ENCODE results near the gene PARVA.

The PARVA gene

DNA sequence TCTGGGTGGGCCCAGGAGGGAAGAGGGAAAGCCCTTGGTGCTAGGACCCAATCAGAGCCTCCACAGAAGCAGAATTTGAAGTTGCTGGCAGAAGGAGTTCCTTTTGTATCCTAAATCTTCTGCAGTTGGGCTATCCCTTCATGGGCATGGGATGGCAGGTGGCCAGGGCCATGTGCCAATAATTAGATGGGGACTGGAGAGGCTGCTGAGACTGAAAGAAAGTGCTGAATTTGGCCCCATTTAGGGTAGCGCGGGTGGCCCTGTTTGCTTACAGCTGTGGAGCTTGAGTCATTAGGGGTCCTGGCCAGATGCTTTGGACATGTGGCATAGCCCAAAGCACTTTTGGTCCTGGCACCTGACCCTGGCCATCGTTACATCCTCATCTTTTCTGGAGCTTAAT lies 27.1 kb downstream of the PARVA start:
- Histone ChIP-seq H3K36me3 (ENCODE audit: insufficient read depth, low read length) (no peaks in the 10 kb centered on the region), H3K9ac (ENCODE audit: low read depth, low read length) (no peak overlapping the region), H3K9me3 (ENCODE audit: control insufficient read depth, insufficient read depth, low read length) (no peaks in the 10 kb centered on the region), H3K4me1 (ENCODE audit: insufficient read depth, low read length) (peaks cover 6% of the 10 kb centered on the region; the same call in 1 of the 2 replicates)

DNA sequence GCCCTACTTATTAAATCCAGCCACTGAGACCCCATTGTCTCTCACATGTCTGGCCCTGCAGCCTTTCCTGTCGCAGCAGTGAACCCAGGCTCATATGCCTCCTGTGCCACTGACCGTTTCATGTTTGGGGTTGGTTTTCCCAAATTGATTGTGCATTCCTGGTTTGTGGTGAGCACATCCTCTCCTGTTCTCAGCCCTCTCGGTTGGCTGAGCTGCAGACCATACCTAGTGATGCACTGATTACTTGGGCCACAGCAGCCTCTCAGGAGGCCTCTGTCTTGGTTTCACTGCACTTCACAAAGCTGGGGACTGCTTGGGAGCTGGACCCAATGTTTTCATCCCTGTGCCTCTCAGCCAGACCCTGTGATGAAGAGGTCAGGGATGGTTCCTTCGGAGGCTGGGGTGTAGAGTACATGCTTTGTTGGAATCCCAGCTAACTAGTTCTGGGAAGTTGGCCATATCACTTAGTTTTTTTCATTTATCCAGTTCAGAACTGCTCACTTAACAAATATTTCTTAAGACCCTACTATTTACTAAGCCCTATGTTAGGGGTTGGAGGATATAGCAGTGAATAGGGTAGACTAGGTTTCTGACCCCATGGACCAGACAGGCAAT lies 30.9 kb downstream of the PARVA start:
- Histone ChIP-seq H3K36me3 (ENCODE audit: insufficient read depth, low read length) (no peaks in the 10 kb centered on the region), H3K9ac (ENCODE audit: low read depth, low read length) (no peak overlapping the region), H3K4me1 (ENCODE audit: insufficient read depth, low read length) (peaks cover 32% of the 10 kb centered on the region), H3K9me3 (ENCODE audit: control insufficient read depth, insufficient read depth, low read length) (no peaks in the 10 kb centered on the region)

GRCh38 chr11:12409621-12410005 lies 32.2 kb downstream of the PARVA start:
- Histone ChIP-seq H3K9ac (ENCODE audit: low read depth, low read length) (no peak overlapping the region), H3K9me3 (ENCODE audit: control insufficient read depth, insufficient read depth, low read length) (no peaks in the 10 kb centered on the region), H3K36me3 (ENCODE audit: insufficient read depth, low read length) (no peaks in the 10 kb centered on the region), H3K4me1 (ENCODE audit: insufficient read depth, low read length) (peaks cover 43% of the 10 kb centered on the region)

- Histone ChIP-seq H3K9me3 (ENCODE audit: control insufficient read depth, insufficient read depth, low read length) (no peaks in the 10 kb centered on the region), H3K4me1 (ENCODE audit: insufficient read depth, low read length) (peaks cover 49% of the 10 kb centered on the region), H3K36me3 (ENCODE audit: insufficient read depth, low read length) (no peaks in the 10 kb centered on the region), H3K9ac (ENCODE audit: low read depth, low read length) (no peak overlapping the region)
These were observed 32.8 kb downstream of the PARVA start for GRCh38 chr11:12410006-12410728.

GRCh38 chr11:12411393-12411792 lies 34.0 kb downstream of the PARVA start:
- peaks cover 52% of the 10 kb centered on the region for H3K4me1 ChIP-seq (ENCODE audit: insufficient read depth, low read length)
- no peaks in the 10 kb centered on the region for H3K9me3 ChIP-seq (ENCODE audit: control insufficient read depth, insufficient read depth, low read length)
- no peak overlapping the region for H3K9ac ChIP-seq (ENCODE audit: low read depth, low read length)
- H3K36me3 ChIP-seq (ENCODE audit: insufficient read depth, low read length): no peaks in the 10 kb centered on the region

DNA sequence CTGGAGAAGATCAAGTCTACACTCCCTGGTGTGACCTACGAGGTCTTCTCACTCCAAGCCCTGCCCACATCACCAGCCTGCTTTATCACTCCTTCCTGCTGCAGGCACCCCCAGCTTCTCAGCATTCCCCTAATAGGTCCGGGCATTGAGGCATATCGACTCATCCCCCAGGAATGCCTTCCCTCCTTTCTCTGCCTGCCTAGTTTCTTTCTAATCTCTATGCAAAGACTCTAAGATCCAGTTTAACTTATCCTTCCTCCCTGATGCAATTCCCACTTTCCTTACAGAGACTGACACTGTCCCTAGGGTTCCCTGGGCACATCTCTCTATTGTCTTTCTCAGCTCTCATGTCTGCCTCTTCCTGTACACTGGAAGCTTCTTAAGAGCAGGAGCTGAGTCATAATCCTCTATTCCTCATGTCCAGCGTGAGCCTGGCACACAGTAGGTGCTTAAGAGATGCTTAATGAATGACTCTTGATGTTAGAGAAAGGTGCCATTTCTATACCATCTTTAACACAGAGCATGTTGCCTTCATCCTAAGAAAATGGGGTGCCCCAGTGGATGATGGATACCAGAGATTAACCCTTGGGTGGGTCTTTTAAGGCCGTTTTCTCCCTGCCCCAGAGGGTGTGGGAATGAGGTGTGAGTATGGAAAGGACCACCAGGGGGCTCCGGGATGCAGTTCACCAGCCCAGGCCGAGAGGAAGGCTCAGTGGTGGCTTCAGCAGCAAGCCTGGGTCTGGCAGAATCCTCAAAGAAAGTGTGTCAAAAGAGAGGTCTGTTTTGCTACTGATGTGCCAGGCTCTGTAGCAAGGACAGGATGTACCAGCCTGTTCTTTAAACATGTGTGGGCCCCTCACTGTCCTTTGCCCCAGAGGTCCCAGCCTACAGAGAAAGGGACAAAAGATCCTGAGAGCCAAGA lies 34.7 kb downstream of the PARVA start:
- Histone ChIP-seq H3K9ac (ENCODE audit: low read depth, low read length) (no peak overlapping the region; the same call in 1 of the 2 replicates), H3K4me1 (ENCODE audit: insufficient read depth, low read length) (peaks cover 53% of the 10 kb centered on the region), H3K36me3 (ENCODE audit: insufficient read depth, low read length) (no peaks in the 10 kb centered on the region), H3K9me3 (ENCODE audit: control insufficient read depth, insufficient read depth, low read length) (no peaks in the 10 kb centered on the region)

DNA sequence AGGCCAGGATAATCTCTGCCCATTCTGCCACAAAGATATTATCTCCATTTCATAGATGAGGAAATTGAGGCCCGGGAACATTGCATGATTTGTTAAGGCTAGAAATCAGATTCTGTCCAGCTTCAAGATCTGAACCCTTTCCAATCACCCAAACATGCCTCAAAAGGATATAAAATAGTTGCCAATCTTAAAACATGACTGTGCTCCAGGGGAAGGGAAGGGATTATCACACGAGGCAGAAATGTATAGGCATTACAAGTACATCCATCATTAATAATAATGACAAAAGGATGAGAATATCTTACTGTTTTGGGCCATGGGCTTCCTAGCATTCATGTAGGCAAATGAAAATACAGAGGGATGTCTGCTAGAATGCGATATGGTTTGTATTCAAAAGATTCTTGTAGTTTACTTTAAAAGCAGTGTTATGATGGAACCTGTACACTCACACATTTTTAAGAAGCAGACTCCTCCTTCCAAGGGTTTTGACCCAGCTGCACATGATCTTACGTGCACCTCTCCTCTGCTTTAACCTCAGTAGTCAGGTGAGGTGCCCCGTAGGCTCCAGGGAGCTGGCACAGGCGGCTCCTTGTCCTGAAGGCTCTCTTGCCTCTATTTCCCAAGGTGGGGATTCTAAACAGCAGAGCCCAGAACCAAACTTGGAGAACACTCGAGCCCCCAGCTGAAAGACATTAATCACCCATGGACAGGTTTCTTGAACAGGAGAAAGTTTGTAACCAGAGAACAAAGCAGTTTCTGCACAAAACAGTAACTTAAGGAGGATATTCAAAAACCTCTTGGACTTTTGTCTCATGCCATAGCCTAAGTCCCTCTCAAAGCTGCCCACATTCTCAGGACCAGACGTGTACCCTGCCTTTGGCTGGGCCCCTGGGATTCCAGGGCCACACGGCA lies 36.0 kb downstream of the PARVA start:
- Histone ChIP-seq H3K36me3 (ENCODE audit: insufficient read depth, low read length) (no peaks in the 10 kb centered on the region; the same call in 1 of the 2 replicates), H3K9me3 (ENCODE audit: control insufficient read depth, insufficient read depth, low read length) (no peaks in the 10 kb centered on the region), H3K9ac (ENCODE audit: low read depth, low read length) (no peak overlapping the region), H3K4me1 (ENCODE audit: insufficient read depth, low read length) (peaks cover 63% of the 10 kb centered on the region)

DNA sequence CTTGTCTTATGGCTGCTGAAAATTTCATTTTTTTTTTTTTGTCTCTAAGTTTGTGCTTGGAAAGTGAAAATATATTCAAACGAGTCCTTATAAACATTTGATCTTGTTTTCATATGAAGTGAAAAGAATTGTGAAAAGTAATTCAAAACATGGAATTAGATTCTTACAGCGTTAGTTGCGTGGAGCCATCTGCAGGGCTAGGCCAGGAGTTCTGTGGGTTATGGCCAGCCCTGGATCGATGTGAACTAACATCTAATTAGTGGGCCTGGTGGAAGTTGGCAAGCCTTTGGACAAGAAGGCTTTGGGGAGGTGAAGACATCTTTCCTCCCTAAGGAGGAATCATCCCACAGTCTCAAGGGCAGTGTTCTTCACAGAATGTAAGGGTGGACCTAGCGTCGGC lies 37.2 kb downstream of the PARVA start:
- H3K9me3 ChIP-seq (ENCODE audit: control insufficient read depth, insufficient read depth, low read length): no peaks in the 10 kb centered on the region
- no peak overlapping the region for H3K9ac ChIP-seq (ENCODE audit: low read depth, low read length)

DNA sequence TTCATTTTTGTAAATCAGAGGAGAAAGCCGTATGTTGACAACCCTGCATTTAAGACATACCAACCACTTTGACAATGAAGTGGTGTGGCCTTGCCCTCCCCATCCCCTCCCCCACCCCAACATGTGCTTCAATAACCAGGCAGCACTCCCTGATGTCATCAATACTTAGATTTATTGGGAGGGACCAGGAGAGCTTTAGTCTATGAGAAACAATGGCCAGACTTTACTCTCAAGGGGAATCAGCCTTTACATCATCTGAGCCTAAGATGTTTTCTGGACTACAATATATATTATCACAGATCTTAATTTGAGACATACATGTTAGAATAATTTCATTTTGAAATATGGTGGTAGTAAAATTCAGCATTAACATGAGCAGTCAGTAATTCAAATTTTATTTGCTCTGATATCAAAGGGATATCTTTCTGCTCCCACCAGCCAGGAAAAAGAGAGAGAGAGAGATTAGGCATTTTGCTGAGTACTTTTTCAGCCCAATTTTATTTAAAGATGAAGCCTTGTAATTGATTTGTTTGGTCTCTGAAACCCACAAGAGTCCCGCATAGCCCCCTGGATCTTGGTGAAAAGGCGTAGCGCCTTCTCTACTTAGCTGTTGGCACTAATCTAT lies 38.1 kb downstream of the PARVA start:
- Histone ChIP-seq H3K4me1 (ENCODE audit: insufficient read depth, low read length) (peaks cover 58% of the 10 kb centered on the region), H3K36me3 (ENCODE audit: insufficient read depth, low read length) (no peaks in the 10 kb centered on the region; the same call in 1 of the 2 replicates), H3K9ac (ENCODE audit: low read depth, low read length) (no peak overlapping the region), H3K9me3 (ENCODE audit: control insufficient read depth, insufficient read depth, low read length) (no peaks in the 10 kb centered on the region)

More for the DNA sequence above, 37.2 kb downstream of the PARVA start:
- peaks cover 66% of the 10 kb centered on the region for H3K4me1 ChIP-seq (ENCODE audit: insufficient read depth, low read length)
- H3K36me3 ChIP-seq (ENCODE audit: insufficient read depth, low read length): no peaks in the 10 kb centered on the region; the same call in 1 of the 2 replicates

DNA sequence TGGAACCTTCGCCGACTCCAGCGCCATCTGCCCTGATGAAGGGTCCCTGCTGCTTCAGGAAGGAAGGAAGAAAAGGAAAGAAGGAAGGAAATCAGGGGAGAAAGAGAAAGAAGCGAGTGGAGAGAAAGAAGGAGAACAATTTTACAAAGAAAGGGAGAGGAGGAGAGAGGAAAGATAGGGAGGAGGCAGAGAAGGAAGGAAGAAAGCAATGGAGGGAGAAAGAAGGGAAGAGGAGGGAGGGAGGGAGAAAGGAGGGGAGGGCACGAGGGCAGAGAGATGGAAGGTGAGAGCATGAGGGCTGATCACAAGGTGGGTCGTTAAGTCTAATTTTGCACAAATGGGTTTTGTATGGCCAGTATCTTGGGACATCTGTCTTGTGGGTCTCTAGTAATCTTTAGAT lies 39.2 kb downstream of the PARVA start:
- no peaks in the 10 kb centered on the region for H3K9me3 ChIP-seq (ENCODE audit: control insufficient read depth, insufficient read depth, low read length)
- H3K4me1 ChIP-seq (ENCODE audit: insufficient read depth, low read length): peaks cover 49% of the 10 kb centered on the region
- H3K36me3 ChIP-seq (ENCODE audit: insufficient read depth, low read length): no peaks in the 10 kb centered on the region; the same call in 1 of the 2 replicates
- H3K9ac ChIP-seq (ENCODE audit: low read depth, low read length): no peak overlapping the region

GRCh38 chr11:12417691-12418611 lies 40.6 kb downstream of the PARVA start:
- Histone ChIP-seq H3K9me3 (ENCODE audit: control insufficient read depth, insufficient read depth, low read length) (no peaks in the 10 kb centered on the region), H3K9ac (ENCODE audit: low read depth, low read length) (no peak overlapping the region), H3K4me1 (ENCODE audit: insufficient read depth, low read length) (peaks cover 37% of the 10 kb centered on the region), H3K36me3 (ENCODE audit: insufficient read depth, low read length) (no peaks in the 10 kb centered on the region; the same call in 1 of the 2 replicates)

DNA sequence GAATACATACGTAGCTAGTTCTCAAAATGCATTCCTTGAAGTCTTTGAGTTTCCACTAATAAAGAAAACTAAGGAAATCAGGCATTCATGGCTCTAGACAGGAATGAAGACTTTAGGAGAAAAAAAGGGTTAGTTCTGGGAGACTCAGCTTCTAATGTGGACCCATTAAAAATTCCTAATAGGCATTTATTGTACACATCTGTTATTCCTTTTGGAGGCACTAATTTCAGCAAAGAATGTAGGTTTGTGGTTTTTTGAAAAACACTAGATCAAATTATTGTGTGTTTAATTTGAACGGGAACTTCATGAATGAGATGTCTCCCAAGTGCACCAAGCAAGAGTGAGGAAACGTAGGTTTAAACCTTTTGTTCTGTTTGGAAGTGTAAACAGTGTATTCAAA lies 42.7 kb downstream of the PARVA start:
- Histone ChIP-seq H3K4me1 (ENCODE audit: insufficient read depth, low read length) (peaks cover 19% of the 10 kb centered on the region), H3K36me3 (ENCODE audit: insufficient read depth, low read length) (no peaks in the 10 kb centered on the region; the same call in 1 of the 2 replicates)

More for the DNA sequence above, 42.7 kb downstream of the PARVA start:
- Histone ChIP-seq H3K9ac (ENCODE audit: low read depth, low read length) (no peak overlapping the region), H3K9me3 (ENCODE audit: control insufficient read depth, insufficient read depth, low read length) (no peaks in the 10 kb centered on the region)
